ENCODE results near the gene IMMT. TPM values are rescaled to one million over a fixed set of nuclear protein-coding genes. Genes with fewer than 3 reads are reported as not detected.
A peak's percentile ranks its signal among the peaks of the same experiment; 100 is the strongest.
"Not testable (repeated sequence)": the region's sequence is repeated elsewhere in the genome, so short reads cannot be mapped to it uniquely, and the experiment has no call there.

The IMMT gene
- total and polyA plus RNA-seq, 5 donors from 2014 or later, result 58.4 to 71.3 (median 62.3) TPM

DNA sequence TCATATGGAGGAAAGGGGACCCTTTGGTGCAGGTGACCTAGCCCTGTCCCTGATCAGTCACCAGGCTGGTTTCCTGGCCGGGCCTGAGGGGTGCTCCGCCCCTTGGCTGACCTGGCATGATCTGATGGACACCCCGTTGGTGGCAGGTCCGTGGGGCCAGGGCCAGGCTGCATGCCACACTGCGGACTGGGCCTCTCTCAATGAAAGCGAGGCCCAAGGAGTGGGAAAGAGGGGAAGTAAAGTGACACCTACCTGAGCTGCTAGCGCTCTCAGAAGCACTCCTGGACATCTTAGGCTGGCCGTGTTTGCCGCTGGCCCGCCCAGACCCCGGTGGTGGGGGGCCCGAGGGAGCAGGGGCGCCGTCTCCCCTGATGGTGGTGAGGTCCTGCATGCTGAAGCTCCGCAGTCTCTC, 37.1 kb upstream of the IMMT start:
- H3K27me3 Mint-ChIP-seq, result peaks cover 20% of the 10 kb centered on the region
- ATAC-seq (ENCODE audit: low read depth in 2 of 2), result no peak

DNA sequence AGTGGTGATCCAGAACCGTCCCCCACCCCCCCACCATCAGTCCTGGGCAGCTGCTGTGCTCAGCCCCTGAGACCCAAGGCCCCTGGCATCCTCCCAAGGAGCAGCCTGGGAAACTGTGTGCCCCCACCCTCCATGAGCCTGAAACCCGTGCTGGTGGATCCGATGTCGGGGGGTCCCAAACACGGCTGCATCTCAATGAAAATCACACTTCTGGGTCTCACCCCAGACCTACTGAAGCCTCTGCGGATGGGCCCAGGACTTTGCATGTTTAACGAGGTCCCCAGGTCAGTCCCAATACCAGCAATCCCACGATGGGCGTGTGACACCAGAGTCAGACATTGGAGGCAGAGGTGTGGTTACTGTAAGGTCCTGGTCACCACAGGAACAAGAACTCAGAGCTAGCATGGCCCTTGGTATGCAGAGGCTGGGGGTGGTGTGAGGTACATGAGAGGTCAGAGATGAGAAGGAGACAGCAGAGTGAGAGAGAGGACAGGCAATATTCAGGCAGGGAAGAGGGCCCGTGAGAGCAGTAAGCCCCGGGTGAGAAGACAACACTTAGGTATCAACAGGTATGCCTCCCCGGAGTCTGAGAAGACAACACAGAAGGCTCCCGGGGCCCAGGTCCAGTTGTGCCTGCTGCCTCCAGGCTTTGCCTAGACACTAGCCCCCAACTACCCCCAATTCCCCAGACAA, 36.6 kb upstream of the IMMT start:
- Mint-ChIP-seq H3K4me3 (no peak overlapping the region), H3K27ac (peak overlapping the region in 2 of 3 donors; percentile 13 to 47), H3K9me3 (no peaks in the 10 kb centered on the region), H3K36me3 (no peaks in the 10 kb centered on the region), H3K4me1 (peaks cover 0 to 1% (median 0%) of the 10 kb centered on the region in 4 donors), H3K27me3 (peaks cover 15% of the 10 kb centered on the region)
- Histone ChIP-seq H3K27me3 (ENCODE audit: control insufficient read depth, insufficient read depth, low read length) (no peaks in the 10 kb centered on the region), H3K4me3 (ENCODE audit: low read depth, low read length) (no peak overlapping the region), H3K27ac (ENCODE audit: insufficient read depth, low read length, poor library complexity, severe bottlenecking) (no peak overlapping the region), H3K4me1 (ENCODE audit: control insufficient read depth, insufficient read depth, low read length, poor library complexity, severe bottlenecking) (no peaks in the 10 kb centered on the region), H3K36me3 (ENCODE audit: control insufficient read depth, insufficient read depth, low read length) (no peaks in the 10 kb centered on the region), H3K9me3 (ENCODE audit: control insufficient read depth in 2 of 2, low read length in 2 of 2) (no peaks in the 10 kb centered on the region)
- DNase-seq (no peak), ATAC-seq (ENCODE audit: low read depth in 2 of 2) (no peak)

More for the DNA sequence above, 37.1 kb upstream of the IMMT start:
- Histone ChIP-seq H3K36me3 (ENCODE audit: control insufficient read depth, insufficient read depth, low read length) (no peaks in the 10 kb centered on the region), H3K9me3 (ENCODE audit: control insufficient read depth in 2 of 2, low read length in 2 of 2) (no peaks in the 10 kb centered on the region), H3K4me3 (ENCODE audit: low read depth, low read length) (no peak overlapping the region), H3K4me1 (ENCODE audit: control insufficient read depth, insufficient read depth, low read length, poor library complexity, severe bottlenecking) (no peaks in the 10 kb centered on the region), H3K27me3 (ENCODE audit: control insufficient read depth, insufficient read depth, low read length) (no peaks in the 10 kb centered on the region), H3K27ac (ENCODE audit: insufficient read depth, low read length, poor library complexity, severe bottlenecking) (no peak overlapping the region)
- Mint-ChIP-seq H3K36me3 (no peaks in the 10 kb centered on the region), H3K9me3 (no peaks in the 10 kb centered on the region), H3K27ac (no peak overlapping the region), H3K4me1 (peaks cover 0 to 3% (median 0%) of the 10 kb centered on the region in 4 donors), H3K4me3 (no peak overlapping the region)
- no peak for DNase-seq

- H3K36me3 Mint-ChIP-seq, result no peaks in the 10 kb centered on the region
- ATAC-seq (ENCODE audit: low read depth in 2 of 2), result no peak
- H3K27ac Mint-ChIP-seq, result peak overlapping the region in 1 of 3 donors; percentile 35
Observed at GRCh38 chr2:86230961-86231360, 35.7 kb upstream of the IMMT start.

DNA sequence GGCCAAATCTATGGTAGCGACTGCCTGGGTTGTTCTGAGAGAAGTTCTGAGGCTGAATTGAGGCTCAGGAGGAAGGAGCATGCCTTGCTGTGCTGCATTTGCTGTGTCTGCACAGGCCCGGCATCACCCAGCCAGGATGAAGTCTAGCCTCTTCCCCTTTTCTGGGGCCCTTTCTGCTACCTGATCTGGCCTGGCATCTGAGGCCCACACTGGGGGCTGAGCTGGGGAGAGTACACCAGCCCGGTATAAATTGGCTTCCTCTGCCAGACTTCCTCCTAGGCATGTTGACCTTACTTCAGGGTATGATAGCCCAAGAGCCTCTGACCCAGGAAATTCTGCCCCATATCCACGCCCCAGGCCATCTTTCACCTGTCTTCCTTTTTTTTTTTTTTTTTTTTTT, 34.0 kb upstream of the IMMT start:
- DNase-seq, result no peak
- ATAC-seq (ENCODE audit: low read depth in 2 of 2), result no peak
- H3K4me1 ChIP-seq (ENCODE audit: control insufficient read depth, insufficient read depth, low read length, poor library complexity, severe bottlenecking), result peaks cover 5% of the 10 kb centered on the region
- H3K36me3 ChIP-seq (ENCODE audit: control insufficient read depth, insufficient read depth, low read length), result no peaks in the 10 kb centered on the region
- no peaks in the 10 kb centered on the region for H3K27me3 ChIP-seq (ENCODE audit: control insufficient read depth, insufficient read depth, low read length)
- H3K4me1 Mint-ChIP-seq, result peaks cover 0 to 21% (median 6%) of the 10 kb centered on the region in 4 donors
- H3K27ac ChIP-seq (ENCODE audit: insufficient read depth, low read length, poor library complexity, severe bottlenecking), result no peak overlapping the region
- no peaks in the 10 kb centered on the region for H3K9me3 Mint-ChIP-seq
- H3K4me3 ChIP-seq (ENCODE audit: low read depth, low read length), result no peak overlapping the region
- no peaks in the 10 kb centered on the region for H3K36me3 Mint-ChIP-seq
- H3K4me3 Mint-ChIP-seq, result no peak overlapping the region
- H3K27ac Mint-ChIP-seq, result no peak overlapping the region
- H3K9me3 ChIP-seq (ENCODE audit: control insufficient read depth in 2 of 2, low read length in 2 of 2), result no peaks in the 10 kb centered on the region
- peaks cover 15% of the 10 kb centered on the region for H3K27me3 Mint-ChIP-seq

More at GRCh38 chr2:86230961-86231360, 35.7 kb upstream of the IMMT start:
- Histone ChIP-seq H3K4me1 (ENCODE audit: control insufficient read depth, insufficient read depth, low read length, poor library complexity, severe bottlenecking) (no peaks in the 10 kb centered on the region), H3K36me3 (ENCODE audit: control insufficient read depth, insufficient read depth, low read length) (no peaks in the 10 kb centered on the region), H3K27ac (ENCODE audit: insufficient read depth, low read length, poor library complexity, severe bottlenecking) (no peak overlapping the region), H3K27me3 (ENCODE audit: control insufficient read depth, insufficient read depth, low read length) (no peaks in the 10 kb centered on the region), H3K9me3 (ENCODE audit: control insufficient read depth in 2 of 2, low read length in 2 of 2) (no peaks in the 10 kb centered on the region), H3K4me3 (ENCODE audit: low read depth, low read length) (no peak overlapping the region)
- Mint-ChIP-seq H3K4me1 (peaks cover 0 to 6% (median 0%) of the 10 kb centered on the region in 4 donors), H3K4me3 (no peak overlapping the region), H3K27me3 (peaks cover 15% of the 10 kb centered on the region), H3K9me3 (no peaks in the 10 kb centered on the region)
- no peak for DNase-seq

DNA sequence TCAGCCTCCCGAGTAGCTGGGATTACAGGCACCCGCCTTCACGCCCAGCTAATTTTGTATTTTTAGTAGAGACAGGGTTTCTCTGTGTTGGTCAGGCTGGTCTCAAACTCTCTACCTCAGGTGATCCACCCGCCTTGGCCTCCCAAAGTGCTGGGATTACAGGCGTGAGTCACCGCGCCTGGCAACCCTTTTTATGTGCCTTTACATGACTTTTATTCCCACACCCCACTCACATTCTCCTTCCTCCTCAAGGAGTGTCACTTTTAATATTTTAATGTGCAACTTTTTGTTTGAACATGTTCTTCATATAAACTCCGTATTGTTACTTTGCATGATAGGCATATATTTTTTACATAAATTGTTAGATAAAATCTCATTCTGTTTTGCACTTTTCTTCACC, 33.3 kb upstream of the IMMT start:
- not testable (repeated sequence) for ATAC-seq (ENCODE audit: low read depth in 2 of 2); H3K27ac ChIP-seq (ENCODE audit: insufficient read depth, low read length, poor library complexity, severe bottlenecking); H3K9me3 ChIP-seq (ENCODE audit: control insufficient read depth in 2 of 2, low read length in 2 of 2); H3K36me3 ChIP-seq (ENCODE audit: control insufficient read depth, insufficient read depth, low read length); H3K4me3 ChIP-seq (ENCODE audit: low read depth, low read length); H3K27ac Mint-ChIP-seq; H3K27me3 ChIP-seq (ENCODE audit: control insufficient read depth, insufficient read depth, low read length); H3K36me3 Mint-ChIP-seq; H3K4me1 ChIP-seq (ENCODE audit: control insufficient read depth, insufficient read depth, low read length, poor library complexity, severe bottlenecking); DNase-seq; H3K4me3 Mint-ChIP-seq; H3K9me3 Mint-ChIP-seq
- Mint-ChIP-seq H3K27me3 (peaks cover 13% of the 10 kb centered on the region), H3K4me1 (peaks cover 0 to 25% (median 6%) of the 10 kb centered on the region in 4 donors)

- H3K9me3 Mint-ChIP-seq, result no peaks in the 10 kb centered on the region
- Histone ChIP-seq H3K27me3 (ENCODE audit: control insufficient read depth, insufficient read depth, low read length) (no peaks in the 10 kb centered on the region), H3K4me3 (ENCODE audit: low read depth, low read length) (no peak overlapping the region), H3K4me1 (ENCODE audit: control insufficient read depth, insufficient read depth, low read length, poor library complexity, severe bottlenecking) (peaks cover 5% of the 10 kb centered on the region), H3K27ac (ENCODE audit: insufficient read depth, low read length, poor library complexity, severe bottlenecking) (no peak overlapping the region), H3K36me3 (ENCODE audit: control insufficient read depth, insufficient read depth, low read length) (no peaks in the 10 kb centered on the region), H3K9me3 (ENCODE audit: control insufficient read depth in 2 of 2, low read length in 2 of 2) (no peaks in the 10 kb centered on the region)
- peaks cover 0 to 28% (median 6%) of the 10 kb centered on the region in 4 donors for H3K4me1 Mint-ChIP-seq
- DNase-seq, result no peak
- no peak for ATAC-seq (ENCODE audit: low read depth in 2 of 2)
- H3K27me3 Mint-ChIP-seq, result peaks cover 6% of the 10 kb centered on the region
- H3K27ac Mint-ChIP-seq, result peak overlapping the region in 2 of 3 donors; percentile 14 to 54
- no peak overlapping the region for H3K4me3 Mint-ChIP-seq
- H3K36me3 Mint-ChIP-seq, result no peaks in the 10 kb centered on the region
Observed at GRCh38 chr2:86227685-86228084, 32.4 kb upstream of the IMMT start.

GRCh38 chr2:86226636-86227520, 31.6 kb upstream of the IMMT start:
- Mint-ChIP-seq H3K36me3 (no peaks in the 10 kb centered on the region), H3K9me3 (no peaks in the 10 kb centered on the region), H3K27ac (peak overlapping the region in 2 of 3 donors; percentile 42 to 74), H3K4me1 (peaks cover 0 to 28% (median 6%) of the 10 kb centered on the region in 4 donors), H3K4me3 (no peak overlapping the region), H3K27me3 (peaks cover 3% of the 10 kb centered on the region)
- H3K36me3 ChIP-seq (ENCODE audit: control insufficient read depth, insufficient read depth, low read length), result no peaks in the 10 kb centered on the region
- no peak for ATAC-seq (ENCODE audit: low read depth in 2 of 2)
- H3K4me3 ChIP-seq (ENCODE audit: low read depth, low read length), result no peak overlapping the region
- peak in 1 of 3 donors; percentile 20 for DNase-seq
- no peaks in the 10 kb centered on the region for H3K27me3 ChIP-seq (ENCODE audit: control insufficient read depth, insufficient read depth, low read length)
- H3K9me3 ChIP-seq (ENCODE audit: control insufficient read depth in 2 of 2, low read length in 2 of 2), result no peaks in the 10 kb centered on the region
- peaks cover 5% of the 10 kb centered on the region for H3K4me1 ChIP-seq (ENCODE audit: control insufficient read depth, insufficient read depth, low read length, poor library complexity, severe bottlenecking)
- H3K27ac ChIP-seq (ENCODE audit: insufficient read depth, low read length, poor library complexity, severe bottlenecking), result no peak overlapping the region

All from CD4-positive, CD25-positive, alpha-beta regulatory T cell (primary cell).